Activated T-cell treated with anti-CD3 and anti-CD28 coated beads for 1 hour (primary cell): ENCODE measurements around the gene SERTAD3.

Source experiments
- DNase-seq: peaks from one replicate; pipeline ENCODE4 v3.0.0-alpha.2; 2020; ENCODE audit warnings: low read depth

Gene SERTAD3

DNA sequence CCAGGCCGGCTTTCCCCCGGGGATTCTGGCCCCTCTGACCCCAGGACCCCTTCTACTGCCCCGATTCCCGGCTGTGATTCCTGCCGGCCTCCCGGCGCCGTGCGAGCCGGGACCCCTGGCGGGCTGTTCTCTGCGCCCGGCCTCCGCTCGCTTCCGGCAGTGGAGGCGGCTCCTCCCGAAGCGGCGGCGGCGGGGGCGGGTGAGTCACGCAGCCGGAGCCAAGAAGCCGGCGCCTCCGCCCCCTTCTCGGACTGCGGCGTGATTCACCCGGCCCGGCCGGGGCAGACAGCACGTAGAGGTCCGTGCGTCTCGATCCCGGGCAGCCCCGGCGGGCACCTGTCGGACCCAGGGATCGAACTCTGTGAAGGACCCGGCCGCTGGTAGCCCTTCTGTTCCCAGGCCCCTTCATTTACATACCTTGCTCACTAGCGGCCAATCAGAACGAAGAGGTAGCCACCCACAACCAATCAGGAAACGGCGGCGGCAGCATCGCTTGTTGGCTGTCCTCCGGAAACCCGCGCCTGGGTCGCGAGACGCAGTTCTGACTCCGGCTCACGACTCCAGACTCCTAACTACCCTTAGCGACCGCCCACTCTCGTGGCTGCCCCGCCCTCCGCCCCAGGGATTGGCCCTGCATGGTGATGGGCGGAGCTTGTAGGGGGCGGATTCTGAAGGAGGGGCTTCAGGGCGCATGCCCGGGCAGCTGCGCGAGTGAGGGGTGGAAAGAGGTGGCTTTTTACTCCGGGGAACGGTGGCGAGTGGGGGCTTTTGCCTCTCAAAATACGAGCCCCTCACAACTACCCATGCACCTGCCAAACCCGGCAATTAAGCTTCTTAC is 18.5 kb downstream of the SERTAD3 start, which contains the start of gene SERTAD1:
Gene SERTAD1 (minus strand): TSS at position 543 of the 838 bp plus-strand sequence. CDS start 2,446 bp downstream, outside the sequence.
- peak; percentile 100 for DNase-seq

DNA sequence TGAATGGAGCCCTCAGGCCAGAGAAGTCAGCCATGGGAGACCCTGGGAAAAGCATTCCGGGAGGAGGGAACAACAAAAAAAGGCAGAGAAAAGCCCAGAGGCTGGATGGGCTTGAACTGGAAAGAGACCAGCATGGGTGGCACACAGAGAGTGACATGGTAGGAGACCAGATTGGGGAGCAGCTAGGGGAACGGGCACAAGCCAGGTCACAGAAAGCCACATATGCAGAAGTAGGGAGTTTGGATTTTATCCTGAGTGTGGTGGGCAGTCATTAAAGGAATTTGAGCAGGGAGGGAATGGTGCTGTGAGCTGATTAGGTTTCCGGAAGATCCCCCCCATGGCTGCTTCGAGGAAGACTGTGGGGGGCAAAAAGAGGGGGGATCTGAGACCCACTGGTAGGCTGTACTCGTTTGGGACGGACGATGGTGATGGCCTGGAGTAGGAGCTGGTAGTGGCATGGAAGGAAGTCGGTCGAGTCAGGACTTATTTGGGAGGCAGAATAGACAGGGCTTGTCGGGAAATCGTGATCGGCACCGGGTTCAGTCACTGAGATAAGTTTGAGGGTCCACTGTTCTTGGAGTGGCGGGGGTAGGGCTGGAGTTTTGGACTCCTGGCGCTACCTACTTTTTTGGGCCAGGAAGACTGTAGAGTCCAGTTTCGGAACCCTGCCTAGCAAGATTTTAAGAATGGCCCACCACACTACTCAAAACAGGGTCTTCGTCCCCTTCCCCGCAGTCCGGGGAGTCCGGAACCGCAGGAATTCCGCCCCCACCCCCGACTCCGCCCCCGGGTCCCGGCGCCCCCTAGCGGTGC is 19.3 kb downstream of the SERTAD3 start:
- peak; percentile 22 for DNase-seq

DNA sequence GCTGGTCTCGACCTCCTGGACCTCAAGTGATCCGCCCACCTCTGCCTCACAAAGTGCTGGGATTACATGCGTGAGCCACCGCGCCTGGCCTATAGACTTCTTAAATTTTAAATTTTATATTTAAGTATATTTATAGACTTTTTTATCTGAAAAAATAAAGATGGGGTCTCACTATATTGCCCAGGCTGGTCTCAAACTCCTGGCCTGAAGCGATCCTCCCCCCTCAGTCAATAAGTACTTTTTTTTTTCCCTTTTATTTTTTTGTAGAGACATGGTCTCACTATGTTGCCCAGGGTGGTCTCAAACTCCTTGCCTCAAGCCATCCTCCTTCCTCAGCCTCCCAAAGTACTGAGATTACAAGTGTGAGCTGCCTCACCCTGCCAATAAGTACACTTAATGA is 20.2 kb downstream of the SERTAD3 start:
- no peak for DNase-seq

DNA sequence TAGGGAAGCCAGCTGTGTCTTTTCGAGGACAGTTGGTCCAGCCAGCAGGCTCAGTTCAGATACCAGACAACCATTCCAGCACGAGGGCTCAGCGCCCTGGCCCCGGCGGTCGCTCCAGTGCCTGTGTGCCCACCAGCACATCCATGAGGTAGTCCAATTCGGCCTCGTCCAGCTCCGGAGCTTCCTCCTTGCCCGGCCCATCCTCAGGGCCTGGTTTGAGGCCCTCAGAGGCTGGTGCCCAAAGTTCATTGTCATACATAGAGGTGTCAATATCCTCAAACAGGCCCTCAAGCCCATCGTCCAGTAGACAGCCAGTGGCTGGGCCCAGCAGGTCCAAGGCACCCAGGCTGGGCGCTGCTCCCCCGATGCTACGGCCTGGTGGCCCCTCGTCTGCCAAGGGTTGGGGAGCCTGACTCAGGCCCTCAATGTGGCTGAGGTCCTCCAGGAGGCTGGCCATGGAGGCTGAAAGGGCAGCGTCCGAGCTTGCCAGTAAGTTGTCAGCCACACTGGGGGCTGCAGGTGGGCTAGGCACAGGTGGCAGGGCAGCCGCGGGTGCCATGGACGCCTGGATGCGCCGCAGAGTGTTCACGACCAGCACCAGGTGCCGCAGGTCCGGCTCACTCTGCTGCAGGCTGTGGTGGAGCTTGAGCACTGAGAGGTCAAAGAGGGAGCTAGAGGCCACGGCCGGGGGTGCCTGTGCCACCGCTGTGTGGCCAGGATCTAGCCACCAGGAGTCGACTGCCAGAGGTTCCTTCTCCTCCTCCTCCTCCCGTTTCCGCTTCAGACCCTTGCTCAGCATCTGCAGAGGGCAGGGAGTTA is 21.2 kb downstream of the SERTAD3 start:
- no peak for DNase-seq

DNA sequence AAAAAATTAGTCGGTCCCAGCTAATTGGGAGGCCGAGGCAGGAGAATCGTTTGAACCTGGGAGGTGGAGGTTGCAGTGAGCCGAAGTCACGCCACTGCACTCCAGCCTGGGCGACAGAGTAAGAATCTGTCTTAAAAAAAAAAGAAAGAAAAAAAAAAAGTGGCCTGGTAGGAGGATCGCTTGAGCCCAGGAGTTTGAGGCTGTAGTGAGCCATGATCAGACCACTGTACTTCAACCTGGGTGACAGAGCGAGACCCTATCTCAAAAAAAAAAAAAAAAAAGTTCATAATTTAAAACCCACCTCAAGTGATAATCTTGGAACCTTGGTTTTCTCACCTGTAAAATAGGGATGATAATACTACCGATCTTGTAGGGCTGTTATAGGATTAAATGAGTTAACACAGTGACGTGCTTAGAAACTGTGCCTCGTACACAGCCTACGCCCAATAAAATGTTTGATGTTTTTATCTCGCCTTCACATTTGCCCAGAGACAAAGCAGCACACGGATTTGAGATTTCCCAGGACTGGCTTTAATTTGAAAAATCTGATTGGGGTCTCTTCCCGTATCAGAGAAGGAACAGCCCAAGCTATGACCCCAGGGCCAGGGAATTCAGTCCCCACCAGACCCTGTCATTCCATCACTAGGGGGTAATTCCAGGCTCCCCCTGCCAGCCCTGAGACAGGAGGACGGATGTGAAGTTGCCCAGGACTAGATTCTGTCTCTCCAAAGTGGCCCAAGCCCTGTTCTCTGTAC is 22.0 kb downstream of the SERTAD3 start:
- no peak for DNase-seq

DNA sequence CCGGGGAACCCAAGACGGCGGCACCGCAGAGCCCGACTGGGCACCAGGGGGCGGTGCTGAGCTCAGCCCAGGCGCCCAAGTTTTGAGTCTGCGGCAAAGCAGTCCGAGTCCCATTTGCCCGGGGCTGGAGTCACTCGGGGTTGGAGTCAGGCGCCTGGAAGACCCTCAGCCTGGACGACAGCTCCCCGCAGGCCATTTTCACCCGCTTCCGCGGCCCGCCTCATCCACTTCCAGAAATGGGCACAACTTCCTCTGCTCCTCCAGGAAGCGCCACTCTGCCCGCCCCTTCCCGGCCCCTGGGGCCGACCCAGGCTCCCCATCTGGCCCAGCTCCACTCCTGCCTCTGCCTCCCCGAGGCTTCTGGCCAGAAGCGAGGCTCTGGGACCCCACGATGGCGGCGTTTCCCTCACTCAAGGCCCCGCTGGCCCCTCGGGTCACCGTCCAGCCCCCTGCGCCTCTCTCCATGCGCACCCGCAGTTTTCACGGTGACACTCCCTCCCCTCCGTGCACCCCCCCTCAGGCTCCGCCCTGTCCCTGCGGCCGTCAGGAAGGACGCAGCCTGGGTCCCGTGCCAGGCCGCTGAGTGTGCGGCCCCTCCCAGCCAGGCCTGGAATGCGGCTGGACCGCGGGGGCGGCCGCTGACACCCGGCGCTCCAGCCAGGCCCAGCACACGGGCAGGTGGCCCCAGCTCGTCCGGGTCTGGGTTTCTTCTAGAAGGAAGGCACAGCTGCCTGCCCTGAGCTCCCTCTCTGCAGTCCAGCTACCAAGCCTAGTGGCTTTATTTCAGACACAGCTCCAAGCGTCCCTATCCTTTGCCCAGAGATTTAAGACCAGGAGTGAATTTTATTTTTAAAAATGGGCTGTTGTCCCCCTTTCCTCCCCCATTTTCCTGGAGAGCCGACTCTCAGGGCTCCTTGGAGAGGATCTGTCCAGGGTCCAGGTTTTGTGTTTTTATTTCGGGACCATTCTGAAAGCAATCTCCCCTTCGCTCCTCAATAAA is 23.1 kb downstream of the SERTAD3 start:
- DNase-seq: peak; percentile 61

DNA sequence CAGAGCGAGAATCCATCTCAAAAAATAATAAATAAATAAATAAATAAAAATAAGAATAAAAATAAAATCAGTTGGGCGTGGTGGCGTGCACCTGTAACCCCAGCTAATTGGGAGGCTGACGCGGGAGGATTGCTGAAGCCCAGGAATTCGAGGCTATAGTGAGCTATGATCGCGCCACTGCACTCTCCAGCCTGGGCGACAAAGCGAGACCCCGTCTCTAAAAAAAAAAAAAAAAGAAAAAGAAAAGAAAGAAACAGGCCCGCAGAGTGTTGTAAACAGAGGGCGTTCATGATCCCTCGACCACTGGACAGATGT is 23.7 kb downstream of the SERTAD3 start:
- no peak for DNase-seq

DNA sequence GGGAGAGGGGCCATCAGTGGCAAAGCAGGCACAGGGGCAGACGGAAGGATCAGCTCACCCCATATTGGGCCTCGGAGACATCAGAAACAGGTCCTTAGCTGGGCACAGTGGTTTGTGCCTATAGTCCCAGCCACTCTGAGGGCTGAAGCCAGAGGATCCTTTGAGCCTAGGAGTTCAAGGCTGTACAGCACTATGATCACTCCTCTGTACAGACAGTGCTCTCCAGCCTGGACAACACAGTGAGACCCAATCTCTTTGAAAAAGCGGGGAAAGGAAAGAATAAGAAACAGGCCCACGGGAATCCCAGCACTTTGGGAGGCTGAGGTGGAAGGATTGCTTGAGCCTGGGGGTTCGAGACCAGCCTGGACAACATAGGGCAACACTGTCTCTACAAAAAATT is 24.4 kb downstream of the SERTAD3 start:
- no peak for DNase-seq

DNA sequence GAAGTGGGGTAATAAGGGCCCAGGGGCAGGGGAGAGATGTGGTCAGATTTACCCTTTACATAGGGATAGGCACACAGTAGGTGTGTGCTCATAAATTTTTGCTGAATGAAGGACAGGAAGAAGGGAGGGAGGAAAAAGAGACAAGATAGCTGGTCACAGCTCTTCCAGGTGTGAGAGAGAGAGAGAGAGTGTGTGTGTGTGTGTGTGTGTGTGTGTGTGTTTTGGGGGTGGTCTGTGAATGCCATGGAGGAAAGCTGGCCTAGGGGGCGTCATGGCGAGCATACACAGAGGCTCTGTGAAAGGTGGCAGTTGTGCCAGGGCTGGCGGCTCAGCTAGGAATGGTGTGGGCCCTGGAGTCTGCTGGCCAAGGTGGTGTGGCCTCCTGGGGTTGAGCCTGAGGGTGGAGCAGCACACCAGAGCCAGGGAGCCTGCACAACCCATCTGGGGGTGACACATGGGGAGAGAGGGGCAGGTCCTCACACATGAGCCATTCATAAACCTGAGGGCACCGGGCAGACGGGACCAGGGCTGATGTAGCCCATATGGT is 25.0 kb downstream of the SERTAD3 start:
- no peak for DNase-seq

DNA sequence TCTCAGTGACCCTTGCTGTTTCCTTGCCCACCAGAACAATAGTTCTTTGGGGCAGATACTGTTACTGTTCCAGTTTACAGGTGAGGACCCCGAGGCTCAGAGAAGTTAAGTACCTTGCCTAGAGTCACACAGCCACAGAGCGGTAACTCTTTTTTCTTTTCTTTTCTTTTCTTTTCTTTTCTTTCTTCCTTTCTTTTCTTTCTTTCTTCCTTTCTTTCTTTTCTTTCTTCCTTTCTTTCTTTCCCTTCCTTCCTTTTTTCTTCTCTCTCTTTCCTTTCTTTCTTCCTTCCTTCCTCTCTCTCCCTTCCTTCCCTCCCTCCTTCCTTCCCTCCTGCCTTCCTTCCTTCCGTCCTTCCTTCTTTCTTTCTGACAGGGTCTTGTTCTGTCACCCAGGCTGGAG is 26.1 kb downstream of the SERTAD3 start:
- DNase-seq: no peak

DNA sequence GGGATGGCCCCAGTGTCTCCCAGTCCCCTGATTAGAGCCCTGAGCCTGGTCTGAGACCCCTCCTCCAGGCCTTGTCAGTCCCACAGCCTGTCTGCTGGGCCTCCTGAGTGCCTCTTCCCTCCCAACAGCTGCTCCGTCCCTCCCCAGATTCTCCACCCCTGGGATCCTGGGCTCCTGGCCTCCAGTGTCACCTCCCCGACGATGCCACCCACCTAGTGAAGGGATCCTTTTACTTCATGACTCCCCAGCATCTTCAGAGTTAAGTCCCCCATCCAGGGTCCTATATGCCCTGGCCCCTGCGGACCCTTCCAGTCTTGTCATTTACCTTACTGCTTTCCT is 26.5 kb downstream of the SERTAD3 start:
- DNase-seq: no peak

DNA sequence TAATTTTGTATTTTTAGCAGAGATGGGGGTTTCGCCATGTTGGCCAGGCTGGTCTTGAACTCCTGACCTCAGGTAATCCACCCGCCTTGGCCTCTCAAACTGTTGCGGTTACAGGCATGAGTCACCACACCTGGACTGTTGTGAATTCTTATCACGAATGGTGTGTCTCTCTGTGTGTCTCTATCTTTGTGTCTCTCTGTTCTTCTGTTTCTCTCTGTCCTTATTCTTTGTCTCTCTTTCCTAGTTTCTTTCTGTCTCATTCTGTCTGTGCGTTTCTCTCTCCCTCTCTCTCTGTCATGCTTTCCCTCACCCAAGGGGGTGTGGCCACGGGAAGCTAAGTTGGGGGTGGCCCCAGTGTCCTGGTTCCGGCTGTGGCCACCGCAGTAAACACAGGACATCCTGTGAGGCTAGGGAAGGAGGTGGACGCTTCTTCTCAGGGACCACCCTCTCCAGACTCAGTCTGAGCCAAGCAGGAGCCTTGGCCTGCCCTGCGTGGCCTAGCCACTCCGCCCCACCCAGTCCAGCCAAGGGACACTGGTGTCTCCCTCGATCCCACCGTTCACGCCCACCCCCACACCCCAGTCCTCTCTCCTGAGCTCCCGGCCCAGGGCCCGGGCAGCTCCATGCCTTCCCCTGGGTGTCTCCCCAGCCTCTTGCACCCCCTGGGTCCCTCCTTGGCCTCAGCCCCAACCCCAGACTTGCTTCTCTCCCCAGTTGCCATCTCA is 27.1 kb downstream of the SERTAD3 start:
- no peak for DNase-seq

DNA sequence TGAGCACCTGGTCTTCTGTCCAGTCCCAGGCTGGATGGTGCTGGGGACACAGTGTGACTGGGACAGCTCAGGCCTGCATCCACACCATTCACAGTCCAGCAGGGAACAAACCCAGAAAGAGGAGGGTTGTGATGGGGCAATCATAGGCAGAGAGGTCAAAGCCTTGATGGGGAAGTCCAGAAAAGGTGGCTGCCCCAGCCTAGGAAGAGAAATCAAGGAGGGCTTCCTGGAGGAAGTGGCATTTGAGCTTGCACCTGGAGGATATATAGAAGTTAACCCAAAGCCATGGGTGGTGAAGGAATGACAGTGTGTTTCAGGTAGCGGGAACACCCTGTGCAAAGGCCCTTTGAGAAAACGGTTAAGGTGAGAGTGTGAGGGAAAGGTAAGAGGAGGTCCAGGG is 28.4 kb downstream of the SERTAD3 start:
- DNase-seq: no peak

DNA sequence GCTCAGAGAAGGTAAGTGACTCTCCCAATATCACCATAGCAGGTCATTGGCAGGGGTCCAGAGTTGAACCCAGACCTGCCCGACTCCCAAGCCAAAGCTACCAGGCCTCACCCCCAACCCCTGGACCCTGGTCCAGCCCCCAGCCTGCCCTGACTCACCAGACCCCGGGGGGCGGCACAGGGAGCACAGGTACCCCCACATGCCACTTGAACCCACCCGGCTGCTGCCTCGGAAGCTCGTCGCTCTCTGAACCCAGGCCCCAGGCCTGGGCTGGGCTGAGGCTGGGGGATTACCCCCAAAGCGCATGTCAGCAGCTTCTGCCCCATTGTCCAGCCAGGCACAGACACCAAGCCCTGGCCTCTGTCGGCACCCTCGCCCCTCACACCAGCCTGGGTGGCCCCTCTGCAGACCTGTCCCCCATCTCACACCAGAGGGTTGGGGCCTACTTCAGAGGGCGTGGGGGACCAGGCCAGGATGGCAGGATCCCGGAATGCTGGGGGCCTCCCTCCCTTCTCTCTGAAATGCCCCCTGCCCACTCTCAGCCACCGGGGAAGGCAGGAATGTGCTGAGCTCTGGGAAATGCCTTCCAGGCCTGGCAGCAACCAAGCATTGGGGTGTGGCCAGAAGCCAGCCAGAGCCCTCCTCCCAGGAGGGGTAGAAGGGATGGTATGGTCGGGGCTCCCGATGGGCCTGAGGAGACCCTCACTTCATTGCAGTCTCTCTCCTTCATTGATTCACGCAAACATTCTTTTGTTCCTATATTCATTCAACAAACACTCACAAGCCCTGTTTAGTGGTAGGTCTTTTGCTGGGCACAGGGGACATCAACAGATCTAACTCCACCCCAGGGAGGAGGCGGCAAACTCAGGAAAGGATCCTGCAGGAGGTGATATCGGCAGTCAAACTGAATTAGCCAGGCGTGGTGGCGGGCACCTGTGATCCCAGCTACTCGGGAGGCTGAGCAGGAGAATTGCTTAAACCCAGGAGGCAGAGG is 29.3 kb downstream of the SERTAD3 start:
- DNase-seq: no peak

DNA sequence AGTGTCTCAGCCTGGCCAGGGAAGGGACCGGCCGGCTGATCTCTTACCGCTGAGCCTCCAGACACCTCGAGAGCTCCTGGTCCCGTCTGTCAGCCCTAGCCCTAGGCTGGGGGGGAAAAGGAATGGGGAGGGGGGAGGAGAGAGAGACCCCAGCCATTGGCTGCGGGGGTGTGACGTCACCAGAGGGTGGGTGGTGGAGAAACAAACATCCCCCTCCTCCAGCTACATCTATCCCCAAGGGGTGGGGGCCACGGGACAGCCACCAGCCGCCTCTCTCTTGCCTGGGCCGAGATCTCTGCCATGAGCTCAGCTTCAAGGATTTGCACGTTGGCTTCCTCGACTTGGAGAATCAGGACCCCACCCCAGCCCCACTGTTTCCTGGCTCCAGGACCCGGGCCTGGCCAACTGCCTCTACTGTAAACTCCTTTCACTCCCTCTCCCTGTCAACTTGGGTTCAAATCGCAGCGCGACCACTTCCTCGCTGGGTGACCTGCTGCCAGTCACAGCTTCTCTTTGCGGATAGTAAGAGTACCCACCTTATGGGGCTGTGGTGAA is 30.8 kb downstream of the SERTAD3 start, which contains the start of gene PRX:
Gene PRX (minus strand): TSS at position 88 of the 555 bp plus-strand sequence. CDS start 5,446 bp downstream, outside the sequence.
- DNase-seq: no peak

DNA sequence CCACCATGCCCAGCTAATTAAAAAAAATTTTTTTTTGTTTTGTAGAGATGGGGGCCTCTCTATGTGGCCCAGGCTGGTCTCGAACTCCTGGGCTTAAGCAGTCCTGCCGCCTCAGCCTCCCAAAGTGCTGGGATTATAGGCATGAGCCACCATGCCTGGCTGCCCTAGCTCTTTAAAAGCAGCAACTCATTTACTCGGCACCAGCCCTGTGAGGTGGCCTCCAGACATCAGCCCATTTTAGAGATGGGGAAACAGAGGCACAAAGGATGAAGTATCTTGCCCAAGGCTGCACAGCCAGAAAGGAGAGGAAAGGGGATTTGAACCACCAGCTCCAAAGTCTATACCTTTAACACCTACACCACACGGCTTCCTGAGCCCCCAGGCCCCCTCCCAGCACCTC is 31.3 kb downstream of the SERTAD3 start:
- no peak for DNase-seq

DNA sequence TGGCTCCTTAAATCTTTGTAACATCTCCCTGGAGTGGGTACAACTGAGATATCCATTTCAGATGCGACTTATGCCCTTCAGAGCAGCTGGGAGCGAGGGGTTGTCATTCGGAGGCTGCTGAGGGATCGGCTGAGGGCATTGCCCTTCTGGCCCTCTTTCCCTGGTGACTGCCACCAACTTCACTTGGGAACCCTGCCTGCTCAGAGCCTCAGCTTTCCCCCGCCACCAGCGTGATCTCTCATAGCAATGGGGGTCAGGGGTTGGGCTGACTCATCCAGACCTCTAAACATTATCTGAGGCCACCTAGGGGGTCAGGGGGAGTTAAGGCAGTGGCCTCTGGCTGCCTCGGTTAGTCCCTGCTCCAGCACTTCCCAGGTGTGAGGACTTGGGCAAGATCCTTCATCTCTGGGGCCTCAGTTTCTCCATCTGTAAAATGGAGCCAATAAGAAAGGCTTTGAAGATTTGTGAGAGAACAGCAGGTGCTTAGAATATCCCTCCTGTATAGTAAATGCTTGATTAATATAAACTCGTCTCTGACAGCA is 32.1 kb downstream of the SERTAD3 start:
- DNase-seq: no peak
